GM12878 (cell line): Measurements from ENCODE around the gene JDP2. TPM values are rescaled to one million over a fixed set of nuclear protein-coding genes. Genes with fewer than 3 reads are reported as not detected.
A peak's percentile ranks its signal among the peaks of the same experiment; 100 is the strongest.

Experiments
- ATAC-seq: fragments of 200-7000 bp; cut with Tn5 transposase; 3 replicates; pipeline ENCODE4 v1.9.1; 2020; ENCODE audit warnings: mild to moderate bottlenecking, moderate library complexity
- BruUV-seq: library from RNA; stranded (reverse); fragments of 400-500 nt; replicated peaks from 2 replicates; lab custom pipeline; 2021; lab: Mats Ljungman, UMichigan
- CTCF ChIA-PET: fragments of 300-600 bp; sonication (Branson Sonifier 250); formaldehyde crosslinking; extraction: SDS; loops from one replicate; lab custom pipeline; 2021; ENCODE audit warnings: inconsistent platforms; lab: Yijun Ruan, JAX
- POLR2A ChIA-PET: fragments of 350-600 bp; formaldehyde crosslinking; extraction: SDS; loops from one replicate; lab custom pipeline; 2021; ENCODE audit warnings: inconsistent platforms; lab: Charles Lee
- RAD21 ChIA-PET: fragments of 300-600 bp; sonication (Branson Sonifier 250); formaldehyde crosslinking; loops from one replicate; lab custom pipeline; 2023; ENCODE audit warnings: antibody characterized with exemption; ENCODE audit not compliant: unreplicated experiment; lab: Charles Lee
- SMC1A ChIA-PET: fragments of 300-600 bp; sonication (Branson Sonifier 250); formaldehyde crosslinking; loops from one replicate; lab custom pipeline; 2023; ENCODE audit not compliant: unreplicated experiment, uncharacterized antibody; lab: Charles Lee
- DNase-seq: peaks from one replicate; pipeline ENCODE4 v3.0.0-alpha.2; 2011; ENCODE audit warnings: low read depth, low spot score
- FAIRE-seq: peaks from 3 replicates; lab custom pipeline; 2011; peaks lifted over from hg19 to GRCh38; lab: Jason Lieb, UNC
- H2AFZ ChIP-seq: 2 replicates; pipeline ENCODE4 v1.6.0; 2011; ENCODE audit warnings: low read depth, low read length, control low read depth; ENCODE audit not compliant: control insufficient read depth
- H3K27ac ChIP-seq: 2 replicates; pipeline ENCODE4 v1.5.1; 2011; ENCODE audit warnings: control low read depth; ENCODE audit not compliant: control insufficient read depth, insufficient read depth
- H3K27me3 ChIP-seq, 2 experiments: replicated peaks in 1 of 2; 2 replicates each; pipeline versions ENCODE4 v1.6.0 to v1.6.1; 2011; ENCODE audit warnings: low read length in 1 of 2; ENCODE audit not compliant: control insufficient read depth in 2 of 2, insufficient read depth in 2 of 2
- H3K36me3 ChIP-seq, 2 experiments: 2 replicates each; pipeline ENCODE4 v1.5.1; 2011; ENCODE audit warnings: low read length in 1 of 2; ENCODE audit not compliant: control insufficient read depth in 2 of 2, insufficient read depth in 2 of 2
- H3K4me1 ChIP-seq: 2 replicates; pipeline ENCODE4 v1.6.1; 2011; ENCODE audit warnings: mild to moderate bottlenecking, low read length, moderate library complexity, mixed read lengths; ENCODE audit not compliant: control insufficient read depth, insufficient read depth
- H3K4me2 ChIP-seq: 2 replicates; pipeline ENCODE4 v1.6.0; 2011; ENCODE audit warnings: control low read depth; ENCODE audit not compliant: control insufficient read depth, insufficient read depth
- H3K4me3 ChIP-seq: fragments of 200-600 bp; sonication (generic); 2 replicates; pipeline ENCODE4 v1.5.1; 2016
- H3K79me2 ChIP-seq: 2 replicates; pipeline ENCODE4 v1.6.0; 2011; ENCODE audit warnings: low read length; ENCODE audit not compliant: control insufficient read depth, insufficient read depth
- H3K9ac ChIP-seq: 2 replicates; pipeline ENCODE4 v1.8.0; 2011; ENCODE audit warnings: low read length, control low read depth, mixed read lengths; ENCODE audit not compliant: control insufficient read depth, insufficient read depth
- H3K9me3 ChIP-seq: replicated peaks from 3 replicates; pipeline ENCODE4 v1.5.1; 2011; ENCODE audit warnings: mild to moderate bottlenecking, low read length; ENCODE audit not compliant: control insufficient read depth, insufficient read depth
- H4K20me1 ChIP-seq: 2 replicates; pipeline ENCODE4 v1.6.0; 2011; ENCODE audit not compliant: control insufficient read depth, insufficient read depth
- HCFC1 ChIP-seq: fragments of 150-350 bp; IDR thresholded peaks from 2 replicates; pipeline ENCODE4 v1.6.1; 2014; ENCODE audit warnings: low read length
- IKZF2 ChIP-seq, 2 experiments: fragments of 450-650 bp; IDR thresholded peaks; 2 replicates each; pipeline ENCODE4 v1.6.1; 2017; ENCODE audit warnings: mild to moderate bottlenecking in 2 of 2, moderate library complexity in 2 of 2
- POLR2A ChIP-seq: IDR thresholded peaks from 2 replicates; pipeline ENCODE4 v1.6.1; 2011; ENCODE audit warnings: low read depth, mild to moderate bottlenecking, low read length
- POLR2AphosphoS5 ChIP-seq: IDR thresholded peaks from 2 replicates; pipeline ENCODE4 v1.6.1; 2011; ENCODE audit warnings: mild to moderate bottlenecking, low read length, inconsistent platforms
- ZNF217 ChIP-seq: fragments of 450-650 bp; IDR thresholded peaks from 2 replicates; pipeline ENCODE4 v1.6.1; 2017; ENCODE audit warnings: antibody characterized with exemption, mild to moderate bottlenecking
- WGBS: methylation state at CpG from one replicate; pipeline ENCODE4 v1.1.6; 2016; ENCODE audit warnings: low lambda C conversion rate; ENCODE audit not compliant: insufficient replicate concordance, insufficient coverage; ENCODE audit errors: missing lambda C conversion rate; 5-methylcytosine and 5-hydroxymethylcytosine counted together
- in situ Hi-C: fragments of 300-500 bp; cut with MboI; formaldehyde crosslinking; loops from 9 replicates; pipeline ENCODE4 v1.14.3; 2018; ENCODE audit warnings: mixed read lengths
- intact Hi-C: fragments of 100-400 bp; cut with micrococcal nuclease; formaldehyde crosslinking; loops from one replicate; pipeline ENCODE4 v1.14.2; 2022; ENCODE audit not compliant: unreplicated experiment
- polyA plus RNA-seq, 11 experiments: library from polyadenylated mRNA; depleted of rRNA in 4 of 11; unstranded in 6 of 11; stranded (reverse) in 5 of 11; fragments of >200 nt; fragmentation: Nextera tagmentation in 4 of 11; fragmentation: Illumina TruSeq in 1 of 11; extraction: Ambion mirVana in 4 of 11; extraction: Trizol in 1 of 11; gene quantifications; 1 replicate in 1 of 11; 2 replicates in 10 of 11; pipeline versions ENCODE4 v1.2.1 to v1.2.3, GENCODE V29; 2011 to 2016; ENCODE audit warnings: inconsistent platforms in 2 of 11, missing spikeins in 2 of 11, low read depth in 1 of 11
- total RNA-seq, 4 experiments: library from RNA; depleted of rRNA in 3 of 4; stranded (reverse); fragments of >200 nt in 3 of 4; fragmentation: Illumina TruSeq in 1 of 4; extraction: Trizol in 1 of 4; gene quantifications; 2 replicates each; pipeline versions ENCODE4 v1.2.1 to v1.2.3, GENCODE V29; 2013 to 2021
- TF ChIP-seq, protein P1 (sequence below): IDR thresholded peaks from 2 replicates; pipeline ENCODE4 v1.6.1; 2012; ENCODE audit warnings: low read depth, low read length, improper control_type of control experiment
- TF ChIP-seq, protein P2 (sequence below): fragments of 450-650 bp; IDR thresholded peaks from 2 replicates; pipeline ENCODE4 v1.6.1; 2017; ENCODE audit warnings: mild to moderate bottlenecking, moderate library complexity
- TF ChIP-seq, protein P3 (sequence below): IDR thresholded peaks from 2 replicates; pipeline ENCODE4 v1.6.1; 2012; ENCODE audit warnings: low read length, inconsistent platforms
- TF ChIP-seq, protein P4 (sequence below): fragments of 450-650 bp; formaldehyde crosslinking; IDR thresholded peaks from 2 replicates; pipeline ENCODE4 v1.5.0; 2022; ENCODE audit warnings: mild to moderate bottlenecking, missing genetic modification characterization

JDP2 gene
- total and polyA plus RNA-seq, 10 of the 15 experiments (the other 5 are each of a cell fraction or from before 2014, with no cell fraction given) = 0.71 to 21.3 (median 11.2) TPM

DNA sequence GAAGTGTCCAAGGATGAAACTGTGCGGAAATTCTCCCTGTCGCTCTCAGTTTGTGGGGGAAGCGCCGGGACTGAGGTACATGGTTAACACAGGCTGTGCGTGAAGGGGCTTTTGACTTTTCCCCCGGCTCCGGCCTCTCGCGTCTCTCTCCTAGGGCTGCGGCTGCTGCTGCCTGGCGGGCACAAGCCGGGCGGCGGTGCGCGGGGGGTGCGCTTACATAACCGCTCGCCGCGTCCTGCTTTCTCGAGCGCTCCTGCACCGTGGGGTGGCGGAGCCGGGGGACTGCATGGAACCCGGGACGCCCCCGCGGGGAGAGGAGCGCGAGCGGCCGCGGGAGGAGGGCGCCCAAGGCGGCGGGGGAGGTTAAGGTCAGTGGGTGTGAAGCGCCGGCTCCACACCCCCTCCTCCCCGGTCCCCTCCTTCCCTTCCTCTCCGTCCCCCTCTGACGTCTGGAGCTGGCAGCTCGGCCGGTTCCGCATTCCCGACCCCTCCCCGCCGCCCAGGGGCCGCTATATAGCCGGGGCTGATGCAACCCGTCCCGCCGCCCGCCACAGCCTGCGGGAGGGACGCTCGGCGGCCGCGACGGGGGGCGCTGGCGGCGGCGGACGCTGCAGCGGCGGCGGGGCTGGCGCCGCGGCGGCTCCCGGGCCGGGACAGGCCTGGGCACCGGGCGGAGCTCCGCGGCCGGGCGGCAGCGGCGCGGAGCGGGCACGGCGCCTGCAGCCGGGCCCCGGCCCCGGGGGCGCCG, at the start of gene JDP2 (continued):
- TF ChIP-seq, protein P1, sequence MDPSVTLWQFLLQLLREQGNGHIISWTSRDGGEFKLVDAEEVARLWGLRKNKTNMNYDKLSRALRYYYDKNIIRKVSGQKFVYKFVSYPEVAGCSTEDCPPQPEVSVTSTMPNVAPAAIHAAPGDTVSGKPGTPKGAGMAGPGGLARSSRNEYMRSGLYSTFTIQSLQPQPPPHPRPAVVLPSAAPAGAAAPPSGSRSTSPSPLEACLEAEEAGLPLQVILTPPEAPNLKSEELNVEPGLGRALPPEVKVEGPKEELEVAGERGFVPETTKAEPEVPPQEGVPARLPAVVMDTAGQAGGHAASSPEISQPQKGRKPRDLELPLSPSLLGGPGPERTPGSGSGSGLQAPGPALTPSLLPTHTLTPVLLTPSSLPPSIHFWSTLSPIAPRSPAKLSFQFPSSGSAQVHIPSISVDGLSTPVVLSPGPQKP = no peak
- peak; percentile 66; the same call in 1 of the 2 replicates for TF ChIP-seq POLR2A
- peak; percentile 44; the same call in 1 of the 2 replicates for TF ChIP-seq ZNF217
- peak; percentile 52 to 69; a peak in 3 of 4 replicates for TF ChIP-seq IKZF2 (IDR thresholded peaks at IDR 0.05)

DNA sequence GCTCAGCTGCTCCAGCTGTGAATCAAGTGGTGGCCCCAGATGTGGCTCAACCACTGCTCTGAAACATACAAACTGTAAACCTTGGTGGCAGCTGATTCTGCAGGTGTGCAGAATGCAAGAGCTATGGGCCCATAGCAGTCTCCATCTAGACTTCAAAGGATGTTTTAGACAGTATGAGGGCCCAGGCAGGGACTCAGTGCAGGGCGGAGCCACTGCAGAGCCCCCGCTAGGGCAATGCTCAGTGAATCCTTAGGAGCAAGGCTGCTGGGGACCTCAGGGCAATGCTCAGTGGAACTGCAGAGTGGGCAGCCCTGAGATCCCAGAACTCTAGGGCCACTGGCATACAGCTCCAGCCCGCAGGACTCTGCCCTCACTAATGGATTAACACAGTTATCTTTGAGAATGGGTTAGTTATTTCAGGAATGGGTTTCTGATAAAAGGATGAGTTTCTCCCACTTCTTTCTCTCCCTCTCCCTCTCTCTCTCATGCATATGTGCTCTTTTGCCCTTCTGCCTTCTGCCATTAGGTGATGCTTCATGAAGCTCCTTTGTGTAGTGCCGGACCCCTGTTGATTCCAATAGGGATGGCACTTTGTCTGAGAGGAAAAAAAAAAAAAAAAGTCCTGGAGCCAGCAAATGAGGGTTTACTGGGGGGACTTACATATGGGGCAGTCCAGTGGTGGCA, 48.4 kb upstream of the JDP2 start:
- Histone ChIP-seq H3K9me3 (no peaks in the 10 kb centered on the region; the same call in 2 of the 3 replicates), H4K20me1 (no peaks in the 10 kb centered on the region), H3K27ac (no peak overlapping the region), H3K4me1 (no peaks in the 10 kb centered on the region), H3K4me2 (no peak overlapping the region), H3K9ac (no peak overlapping the region), H3K79me2 (no peaks in the 10 kb centered on the region), H3K4me3 (no peak overlapping the region), H3K27me3 (no peaks in the 10 kb centered on the region), H3K36me3 (no peaks in the 10 kb centered on the region), H2AFZ (no peak overlapping the region)
- intact Hi-C loops = no loop called here
- ChIA-PET CTCF (interaction anchor here (0.6 to 1.0 kb wide), 3 partner anchors 10 to 98 kb away, joined by 3 read pairs; no protein-coding TSS in a partner anchor), POLR2A (interaction anchor here (0.7 kb wide), 1 partner anchor 157 kb away, joined by 4 read pairs; no protein-coding TSS in a partner anchor), RAD21 (no interaction called here), SMC1A (no interaction called here)
- no peak for FAIRE-seq
- WGBS = 89% methylated on average over 4 of the region's 4 CpGs
- no peak for ATAC-seq
- BruUV-seq = no TSS peak
- no peak for DNase-seq
- in situ Hi-C loops = no loop called here
- TF ChIP-seq, protein P2, sequence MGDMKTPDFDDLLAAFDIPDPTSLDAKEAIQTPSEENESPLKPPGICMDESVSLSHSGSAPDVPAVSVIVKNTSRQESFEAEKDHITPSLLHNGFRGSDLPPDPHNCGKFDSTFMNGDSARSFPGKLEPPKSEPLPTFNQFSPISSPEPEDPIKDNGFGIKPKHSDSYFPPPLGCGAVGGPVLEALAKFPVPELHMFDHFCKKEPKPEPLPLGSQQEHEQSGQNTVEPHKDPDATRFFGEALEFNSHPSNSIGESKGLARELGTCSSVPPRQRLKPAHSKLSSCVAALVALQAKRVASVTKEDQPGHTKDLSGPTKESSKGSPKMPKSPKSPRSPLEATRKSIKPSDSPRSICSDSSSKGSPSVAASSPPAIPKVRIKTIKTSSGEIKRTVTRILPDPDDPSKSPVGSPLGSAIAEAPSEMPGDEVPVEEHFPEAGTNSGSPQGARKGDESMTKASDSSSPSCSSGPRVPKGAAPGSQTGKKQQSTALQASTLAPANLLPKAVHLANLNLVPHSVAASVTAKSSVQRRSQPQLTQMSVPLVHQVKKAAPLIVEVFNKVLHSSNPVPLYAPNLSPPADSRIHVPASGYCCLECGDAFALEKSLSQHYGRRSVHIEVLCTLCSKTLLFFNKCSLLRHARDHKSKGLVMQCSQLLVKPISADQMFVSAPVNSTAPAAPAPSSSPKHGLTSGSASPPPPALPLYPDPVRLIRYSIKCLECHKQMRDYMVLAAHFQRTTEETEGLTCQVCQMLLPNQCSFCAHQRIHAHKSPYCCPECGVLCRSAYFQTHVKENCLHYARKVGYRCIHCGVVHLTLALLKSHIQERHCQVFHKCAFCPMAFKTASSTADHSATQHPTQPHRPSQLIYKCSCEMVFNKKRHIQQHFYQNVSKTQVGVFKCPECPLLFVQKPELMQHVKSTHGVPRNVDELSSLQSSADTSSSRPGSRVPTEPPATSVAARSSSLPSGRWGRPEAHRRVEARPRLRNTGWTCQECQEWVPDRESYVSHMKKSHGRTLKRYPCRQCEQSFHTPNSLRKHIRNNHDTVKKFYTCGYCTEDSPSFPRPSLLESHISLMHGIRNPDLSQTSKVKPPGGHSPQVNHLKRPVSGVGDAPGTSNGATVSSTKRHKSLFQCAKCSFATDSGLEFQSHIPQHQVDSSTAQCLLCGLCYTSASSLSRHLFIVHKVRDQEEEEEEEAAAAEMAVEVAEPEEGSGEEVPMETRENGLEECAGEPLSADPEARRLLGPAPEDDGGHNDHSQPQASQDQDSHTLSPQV = no peak
- TF ChIP-seq POLR2AphosphoS5 = no peak
- TF ChIP-seq, protein P3, sequence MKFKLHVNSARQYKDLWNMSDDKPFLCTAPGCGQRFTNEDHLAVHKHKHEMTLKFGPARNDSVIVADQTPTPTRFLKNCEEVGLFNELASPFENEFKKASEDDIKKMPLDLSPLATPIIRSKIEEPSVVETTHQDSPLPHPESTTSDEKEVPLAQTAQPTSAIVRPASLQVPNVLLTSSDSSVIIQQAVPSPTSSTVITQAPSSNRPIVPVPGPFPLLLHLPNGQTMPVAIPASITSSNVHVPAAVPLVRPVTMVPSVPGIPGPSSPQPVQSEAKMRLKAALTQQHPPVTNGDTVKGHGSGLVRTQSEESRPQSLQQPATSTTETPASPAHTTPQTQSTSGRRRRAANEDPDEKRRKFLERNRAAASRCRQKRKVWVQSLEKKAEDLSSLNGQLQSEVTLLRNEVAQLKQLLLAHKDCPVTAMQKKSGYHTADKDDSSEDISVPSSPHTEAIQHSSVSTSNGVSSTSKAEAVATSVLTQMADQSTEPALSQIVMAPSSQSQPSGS = no peak
- TF ChIP-seq, protein P4, sequence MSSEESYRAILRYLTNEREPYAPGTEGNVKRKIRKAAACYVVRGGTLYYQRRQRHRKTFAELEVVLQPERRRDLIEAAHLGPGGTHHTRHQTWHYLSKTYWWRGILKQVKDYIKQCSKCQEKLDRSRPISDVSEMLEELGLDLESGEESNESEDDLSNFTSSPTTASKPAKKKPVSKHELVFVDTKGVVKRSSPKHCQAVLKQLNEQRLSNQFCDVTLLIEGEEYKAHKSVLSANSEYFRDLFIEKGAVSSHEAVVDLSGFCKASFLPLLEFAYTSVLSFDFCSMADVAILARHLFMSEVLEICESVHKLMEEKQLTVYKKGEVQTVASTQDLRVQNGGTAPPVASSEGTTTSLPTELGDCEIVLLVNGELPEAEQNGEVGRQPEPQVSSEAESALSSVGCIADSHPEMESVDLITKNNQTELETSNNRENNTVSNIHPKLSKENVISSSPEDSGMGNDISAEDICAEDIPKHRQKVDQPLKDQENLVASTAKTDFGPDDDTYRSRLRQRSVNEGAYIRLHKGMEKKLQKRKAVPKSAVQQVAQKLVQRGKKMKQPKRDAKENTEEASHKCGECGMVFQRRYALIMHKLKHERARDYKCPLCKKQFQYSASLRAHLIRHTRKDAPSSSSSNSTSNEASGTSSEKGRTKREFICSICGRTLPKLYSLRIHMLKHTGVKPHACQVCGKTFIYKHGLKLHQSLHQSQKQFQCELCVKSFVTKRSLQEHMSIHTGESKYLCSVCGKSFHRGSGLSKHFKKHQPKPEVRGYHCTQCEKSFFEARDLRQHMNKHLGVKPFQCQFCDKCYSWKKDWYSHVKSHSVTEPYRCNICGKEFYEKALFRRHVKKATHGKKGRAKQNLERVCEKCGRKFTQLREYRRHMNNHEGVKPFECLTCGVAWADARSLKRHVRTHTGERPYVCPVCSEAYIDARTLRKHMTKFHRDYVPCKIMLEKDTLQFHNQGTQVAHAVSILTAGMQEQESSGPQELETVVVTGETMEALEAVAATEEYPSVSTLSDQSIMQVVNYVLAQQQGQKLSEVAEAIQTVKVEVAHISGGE (CRISPR knock-in tag) = no peak
- TF ChIP-seq HCFC1 = no peak
